Suppressor macrophage treated with lipopolysaccharide for 1 hour (primary cell): ENCODE data around the gene ISOC1.

Source experiments
- DNase-seq, 3 donors: peaks; one replicate each; pipeline ENCODE4 v3.0.0-alpha.2; 2020 to 2022

Gene ISOC1

DNA sequence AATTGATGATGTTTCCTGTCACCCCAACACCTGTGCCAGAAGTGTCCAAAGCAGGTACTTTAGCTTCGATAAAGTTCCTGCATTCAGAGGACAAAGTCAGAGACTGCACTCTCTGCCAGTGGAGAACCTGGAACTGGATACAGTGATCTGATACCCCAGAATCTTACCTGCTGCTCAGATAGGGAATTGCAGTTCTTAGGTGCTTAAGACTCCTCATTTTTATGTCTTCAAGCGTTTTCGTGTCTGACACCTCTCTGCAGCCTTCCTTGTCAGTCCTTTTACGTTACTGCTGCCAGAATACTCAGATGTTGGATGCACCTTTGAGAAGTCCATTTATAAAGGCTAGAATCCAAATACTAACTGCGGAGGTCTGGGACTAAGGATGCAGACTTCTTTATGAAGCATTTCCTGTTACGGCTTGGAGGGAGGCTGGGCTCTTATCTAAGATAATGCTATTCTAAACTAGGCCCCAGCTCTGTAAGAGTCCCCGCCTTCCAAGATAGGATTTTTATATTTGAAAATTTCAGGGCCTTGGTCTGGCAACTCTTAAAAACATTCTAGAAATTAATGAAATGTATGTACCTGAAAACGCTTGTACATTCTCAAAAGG, 1.9 kb downstream of the ISOC1 start:
- DNase-seq = no peak

DNA sequence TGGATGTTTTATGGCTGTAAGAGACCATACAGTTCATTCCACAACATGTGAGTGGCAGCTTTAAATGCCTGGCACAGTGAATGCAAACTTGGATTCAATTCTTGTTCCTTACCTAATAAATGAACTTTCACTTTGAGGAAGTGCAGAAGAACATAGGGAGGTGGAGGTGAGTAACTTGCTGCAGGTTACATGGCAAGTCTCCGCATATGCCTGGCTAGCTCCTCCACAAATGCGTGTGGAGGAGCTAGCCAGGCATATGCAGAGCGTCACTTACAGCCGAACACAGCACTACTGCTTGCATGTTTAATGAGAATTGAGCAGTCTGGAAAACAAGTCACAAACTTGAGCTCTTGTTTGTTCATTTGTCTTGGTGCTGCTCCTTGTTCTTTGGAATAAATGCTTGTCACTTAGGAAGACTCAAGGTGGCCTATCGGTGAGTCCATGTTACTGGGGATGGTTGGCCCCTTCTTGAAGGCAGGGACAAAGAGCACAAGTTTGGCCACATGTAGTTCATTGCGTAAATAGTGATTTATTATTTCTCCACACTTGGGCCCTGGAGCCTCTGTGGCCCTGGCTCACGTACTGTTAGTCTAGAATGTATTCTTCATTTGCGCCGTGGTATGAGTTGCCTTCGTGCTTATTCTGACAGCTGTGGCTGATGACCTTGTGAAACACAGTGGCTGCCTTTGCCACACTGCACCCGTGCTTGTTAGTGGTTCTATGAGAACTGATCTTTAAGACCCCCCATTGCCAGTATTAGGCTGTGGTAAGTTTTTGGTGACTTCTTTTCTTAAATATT, 3.1 kb downstream of the ISOC1 start:
- DNase-seq = no peak

DNA sequence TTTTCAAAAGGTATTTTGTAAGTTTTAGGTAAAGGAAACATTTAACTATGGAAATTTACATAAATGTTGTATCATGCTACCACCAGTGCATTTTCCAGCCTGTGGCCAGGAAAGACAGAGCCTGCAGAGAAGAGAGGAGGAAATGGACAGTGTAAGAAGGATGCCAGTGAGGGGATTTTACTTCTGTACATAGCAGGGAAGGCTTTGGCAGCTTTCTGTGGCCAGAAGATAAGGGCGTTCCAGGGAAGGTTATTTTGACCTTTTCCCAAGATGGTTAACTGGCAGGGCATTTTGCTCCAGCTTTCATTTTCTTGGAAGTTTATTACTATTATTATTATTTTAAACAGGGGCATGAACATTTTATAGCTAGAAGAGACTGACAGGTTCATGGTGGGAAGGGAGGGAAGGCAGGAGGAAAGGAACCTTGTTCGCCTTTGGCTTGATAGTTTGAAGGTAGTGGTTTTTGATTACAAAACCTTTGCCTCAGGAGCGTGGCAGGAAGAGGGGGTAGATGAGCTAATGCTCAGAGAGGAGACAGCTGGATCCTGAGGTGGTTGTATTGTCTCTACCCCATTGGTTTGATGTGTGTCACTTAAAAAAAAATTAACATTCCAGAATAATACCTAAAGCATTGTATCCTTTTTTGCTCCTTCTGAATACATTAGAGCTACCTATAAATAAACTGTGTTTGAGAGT, 4.1 kb downstream of the ISOC1 start:
- DNase-seq = no peak

DNA sequence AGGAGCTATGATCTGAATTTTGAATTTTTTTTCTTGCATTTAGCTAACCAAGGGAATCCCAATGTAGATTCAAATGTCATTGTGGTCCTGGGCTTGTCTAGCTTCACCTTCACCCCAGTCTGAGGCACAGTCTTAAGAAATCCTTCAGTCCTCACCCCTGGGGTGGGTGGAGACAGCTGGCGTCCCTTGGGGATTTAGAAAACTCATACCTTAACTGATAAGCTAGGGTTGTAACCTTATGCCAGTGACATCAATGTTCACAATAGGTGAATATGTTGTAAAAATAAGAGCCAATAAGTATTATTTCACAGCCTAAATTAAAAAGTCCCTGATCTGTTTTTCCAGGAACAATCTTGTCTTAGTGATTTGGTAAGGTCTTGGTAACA, 4.6 kb downstream of the ISOC1 start:
- no peak for DNase-seq

DNA sequence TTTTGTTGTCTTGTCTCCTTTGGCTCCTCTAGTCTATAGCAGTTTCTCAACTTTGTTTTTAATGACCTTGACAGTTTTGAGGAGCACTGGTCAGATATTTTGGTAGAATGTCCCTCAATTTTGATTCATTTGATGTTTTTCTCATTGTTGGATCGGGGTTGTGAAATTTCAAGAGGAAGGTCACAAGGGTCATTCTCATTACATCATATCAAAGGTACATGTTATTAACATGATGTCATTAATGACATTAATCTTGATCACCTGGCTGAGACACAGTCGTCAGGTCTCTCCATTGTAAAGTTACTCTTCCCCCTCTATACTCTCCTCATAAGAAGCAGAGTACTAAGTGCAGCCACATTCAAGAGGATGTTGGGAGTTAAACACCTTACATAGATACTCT, 7.2 kb downstream of the ISOC1 start:
- no peak for DNase-seq

DNA sequence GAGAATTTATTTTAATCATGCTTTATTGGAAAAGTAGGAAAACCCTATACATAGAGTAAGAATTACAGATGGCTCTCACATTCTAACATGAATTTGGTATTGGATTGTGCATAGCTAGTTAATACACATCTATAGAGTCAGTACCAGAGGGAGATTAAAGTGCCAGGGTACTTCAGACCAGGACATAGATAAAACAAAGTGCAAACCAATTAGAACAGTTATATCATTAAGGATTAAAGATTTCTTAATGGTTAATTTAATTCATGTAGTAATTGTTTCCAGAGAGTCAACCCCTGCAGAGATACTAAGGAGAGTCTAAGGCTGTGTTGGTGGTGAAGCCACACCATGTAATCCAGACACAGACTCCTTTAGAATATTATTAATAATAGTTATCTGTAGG, 8.8 kb downstream of the ISOC1 start:
- no peak for DNase-seq

DNA sequence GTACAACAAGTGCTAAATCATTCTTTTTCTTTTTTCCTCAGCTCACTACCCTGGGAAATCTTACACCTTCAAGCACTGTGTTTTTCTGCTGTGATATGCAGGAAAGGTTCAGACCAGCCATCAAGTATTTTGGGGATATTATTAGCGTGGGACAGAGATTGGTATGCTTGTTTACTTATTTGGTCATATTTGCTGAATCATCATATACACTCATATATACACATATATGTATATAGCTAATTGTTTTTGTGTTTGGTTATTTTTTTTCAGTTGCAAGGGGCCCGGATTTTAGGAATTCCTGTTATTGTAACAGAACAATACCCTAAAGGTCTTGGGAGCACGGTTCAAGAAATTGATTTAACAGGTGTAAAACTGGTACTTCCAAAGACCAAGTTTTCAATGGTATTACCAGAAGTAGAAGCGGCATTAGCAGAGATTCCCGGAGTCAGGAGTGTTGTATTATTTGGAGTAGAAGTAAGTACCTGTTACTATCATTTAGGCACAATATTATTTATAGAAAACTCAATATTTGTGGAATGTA, 10.4 kb downstream of the ISOC1 start:
- no peak for DNase-seq

DNA sequence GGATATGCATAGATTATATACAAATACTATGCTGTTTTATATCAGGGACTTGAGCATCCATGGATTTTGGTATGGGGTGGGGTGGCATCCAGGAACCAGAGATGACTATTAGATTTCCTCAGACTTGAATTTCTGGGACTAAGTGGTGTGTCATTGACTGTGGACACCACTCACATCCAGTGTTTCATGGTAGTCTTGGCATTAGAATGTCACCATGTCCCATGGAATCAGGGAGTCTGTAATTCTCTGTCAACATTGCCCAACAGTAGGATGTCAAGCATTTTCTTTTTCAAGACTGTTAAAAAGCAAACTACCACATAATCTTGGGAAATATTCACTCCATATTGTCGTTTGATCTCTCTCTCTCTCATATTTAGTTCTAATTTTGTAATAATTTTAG, 13.1 kb downstream of the ISOC1 start:
- no peak for DNase-seq

DNA sequence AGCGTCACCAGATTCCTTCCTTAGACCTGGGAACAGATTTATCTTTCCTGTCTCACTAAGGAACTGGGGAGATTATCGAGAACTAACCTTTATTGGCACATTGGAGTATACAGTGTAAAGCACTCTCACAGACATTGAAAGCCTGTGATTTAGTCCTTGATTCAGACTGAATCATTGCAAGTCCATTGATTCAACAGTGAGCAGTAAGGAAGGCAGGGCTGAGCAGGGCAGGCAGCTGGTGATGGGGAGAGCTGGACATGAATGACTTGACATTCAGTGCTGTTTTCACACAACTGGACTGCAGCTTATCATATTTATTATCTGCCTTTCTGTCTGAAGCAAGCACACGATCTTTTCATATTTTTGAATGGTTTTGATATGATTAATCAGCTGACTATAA, 16.2 kb downstream of the ISOC1 start:
- DNase-seq = no peak

DNA sequence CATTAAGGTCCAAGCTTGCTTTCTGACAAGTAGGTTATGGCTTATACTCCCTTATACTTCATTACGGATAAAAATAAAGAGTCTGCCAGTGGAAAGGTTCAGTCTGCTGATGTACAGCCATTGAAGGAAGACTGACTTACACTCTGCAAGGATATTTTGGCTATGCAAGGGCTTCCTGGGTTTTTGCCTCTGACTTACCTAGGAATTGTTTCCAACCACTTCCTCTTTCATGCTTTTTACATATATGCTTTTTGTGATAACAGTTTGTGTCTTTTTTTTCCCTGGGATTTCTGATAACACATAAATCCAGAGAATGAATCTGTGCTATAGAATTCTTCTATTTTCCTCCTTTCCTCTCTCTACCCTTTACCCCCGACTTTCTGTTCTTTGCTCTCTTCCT, 16.8 kb downstream of the ISOC1 start:
- no peak for DNase-seq

DNA sequence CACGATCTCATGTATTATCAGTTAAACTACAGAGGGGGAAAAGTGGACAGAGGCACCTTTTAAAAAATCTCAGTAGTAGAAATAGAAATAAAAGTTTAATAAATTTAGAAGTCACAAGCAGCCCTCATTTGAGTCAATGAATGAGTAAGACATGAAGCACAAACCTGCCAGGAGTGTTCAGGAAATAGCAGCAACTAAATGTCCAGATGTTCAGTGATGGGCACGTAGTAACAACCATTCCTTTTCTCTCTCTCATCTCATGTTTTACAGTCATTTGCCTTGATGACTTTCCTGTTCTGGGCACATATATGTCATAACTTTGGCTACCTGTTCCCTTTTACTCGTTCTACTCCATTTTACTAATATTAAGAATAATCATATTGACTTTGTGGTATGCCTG, 17.7 kb downstream of the ISOC1 start:
- DNase-seq = no peak

DNA sequence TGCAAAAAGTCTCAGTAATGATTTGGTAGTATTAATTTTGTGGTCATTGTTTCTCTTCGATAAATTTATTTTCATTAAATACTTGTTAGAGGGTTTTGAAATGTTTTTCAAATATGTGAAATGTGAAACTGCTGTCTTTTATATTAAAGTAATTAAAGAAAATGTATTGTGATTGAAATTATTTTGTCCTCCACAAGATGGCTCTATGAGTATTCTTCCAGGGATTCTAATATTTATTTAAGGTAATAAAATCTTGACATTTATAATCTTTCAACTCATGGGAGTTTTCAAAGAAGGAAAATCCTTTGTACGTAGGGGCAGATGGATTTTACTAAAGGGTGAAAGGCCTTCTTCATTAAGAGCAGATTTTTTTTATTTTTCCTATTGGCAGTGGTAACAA, 19.3 kb downstream of the ISOC1 start:
- DNase-seq = no peak

DNA sequence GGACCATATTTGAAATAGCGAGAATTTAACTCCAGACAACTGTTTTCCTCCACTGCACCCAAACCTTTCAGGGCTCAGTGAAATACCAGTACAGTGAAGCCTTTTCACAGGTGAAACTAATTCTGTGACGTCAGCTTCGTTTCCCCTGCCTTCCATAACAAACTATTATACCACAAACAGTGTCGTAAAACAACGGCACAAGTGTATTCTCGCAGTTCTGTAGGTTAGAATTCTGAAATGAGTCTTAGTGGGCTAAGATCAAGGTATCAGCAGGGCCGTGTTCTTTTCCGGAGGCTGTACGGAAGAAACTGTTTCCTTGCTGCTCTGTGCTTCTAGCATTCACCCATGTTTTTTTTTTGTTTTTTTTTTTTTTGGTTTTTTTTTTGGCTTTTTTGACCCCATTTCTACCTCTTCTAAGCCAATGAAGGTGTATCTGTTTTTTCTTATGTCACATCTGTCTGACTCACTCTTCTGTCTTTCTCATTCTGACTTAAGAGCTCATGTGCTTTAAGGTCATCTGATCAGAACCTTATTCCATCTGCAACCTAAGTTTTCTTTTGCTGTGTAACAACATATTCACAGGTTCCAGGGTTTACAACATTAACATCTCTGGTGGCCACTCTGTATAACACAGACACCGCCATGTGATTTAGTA, 20.1 kb downstream of the ISOC1 start:
- no peak for DNase-seq

DNA sequence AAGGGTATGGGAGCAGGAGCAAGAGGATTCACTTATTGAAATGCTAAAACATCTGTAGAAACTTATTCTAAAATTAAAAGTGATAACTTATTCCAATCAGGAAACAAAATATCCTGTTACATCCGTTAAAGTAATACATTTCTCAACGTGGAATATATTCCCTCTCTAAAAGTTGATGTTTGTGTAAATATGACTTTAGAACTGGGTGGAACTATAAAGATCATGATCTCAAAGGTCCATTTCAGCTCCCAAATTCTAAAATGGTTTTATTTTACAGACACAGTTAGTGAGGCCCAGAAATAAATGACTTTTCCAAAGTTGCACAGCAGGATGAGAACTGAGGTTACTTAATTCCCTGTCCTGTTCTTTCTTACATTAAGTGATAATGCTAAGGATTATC, 21.1 kb downstream of the ISOC1 start:
- no peak for DNase-seq

DNA sequence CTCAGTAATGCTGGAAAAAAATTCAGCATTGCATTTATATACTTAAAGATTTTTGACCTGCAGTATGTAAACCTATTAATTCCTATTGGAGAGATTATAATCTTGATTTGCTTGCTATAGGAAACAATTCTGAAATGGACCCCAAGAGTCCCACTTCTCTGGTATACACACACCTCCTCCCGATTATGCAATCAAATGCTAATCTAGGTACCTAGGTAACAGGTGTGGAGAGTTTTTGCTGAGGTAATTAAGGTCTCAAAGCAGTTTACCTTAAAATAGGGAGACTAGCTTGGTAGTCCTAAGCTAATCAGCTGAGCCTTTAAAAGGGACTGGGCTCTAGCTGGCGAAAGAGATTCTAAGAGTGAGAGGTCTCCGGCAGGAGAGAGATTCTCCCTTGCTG, 22.2 kb downstream of the ISOC1 start:
- DNase-seq = no peak

DNA sequence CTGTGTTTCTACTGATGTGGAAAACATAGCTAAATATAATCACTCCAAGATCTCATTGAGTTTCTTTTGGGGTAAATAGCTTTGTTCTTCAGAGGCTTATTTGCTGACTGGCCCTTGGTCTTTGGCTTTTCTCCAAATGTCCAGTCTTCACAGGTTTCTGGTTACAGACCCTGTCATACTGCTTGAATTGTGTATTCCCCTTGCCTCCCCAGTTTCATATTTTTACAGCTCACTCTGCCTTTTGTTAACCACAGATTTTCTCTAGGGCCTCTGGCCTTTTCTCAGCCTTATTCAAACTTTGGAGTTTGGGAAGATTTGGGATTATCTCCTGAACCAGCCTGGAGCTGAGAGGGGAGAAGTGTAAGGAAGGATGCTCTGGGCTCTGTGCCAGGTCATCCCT, 23.9 kb downstream of the ISOC1 start:
- no peak for DNase-seq

DNA sequence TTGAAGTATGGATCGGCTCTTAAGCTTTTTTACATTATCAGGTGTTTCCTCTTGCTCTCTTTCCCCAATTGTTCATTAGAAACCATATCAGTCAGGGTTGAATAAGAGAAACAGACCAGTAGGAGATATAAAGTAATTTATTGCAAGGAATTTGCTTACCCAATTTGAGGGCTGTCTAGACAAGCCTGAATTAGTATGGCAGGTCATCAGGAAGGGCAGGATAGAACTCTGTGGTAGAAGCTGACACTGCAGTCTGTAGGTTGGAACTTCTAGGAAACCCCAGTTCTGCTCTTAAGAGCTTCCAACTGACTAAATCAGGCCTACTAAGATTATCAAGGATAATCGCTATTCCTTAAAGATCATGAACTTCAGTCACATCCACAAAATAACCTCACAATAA, 24.3 kb downstream of the ISOC1 start:
- no peak for DNase-seq

DNA sequence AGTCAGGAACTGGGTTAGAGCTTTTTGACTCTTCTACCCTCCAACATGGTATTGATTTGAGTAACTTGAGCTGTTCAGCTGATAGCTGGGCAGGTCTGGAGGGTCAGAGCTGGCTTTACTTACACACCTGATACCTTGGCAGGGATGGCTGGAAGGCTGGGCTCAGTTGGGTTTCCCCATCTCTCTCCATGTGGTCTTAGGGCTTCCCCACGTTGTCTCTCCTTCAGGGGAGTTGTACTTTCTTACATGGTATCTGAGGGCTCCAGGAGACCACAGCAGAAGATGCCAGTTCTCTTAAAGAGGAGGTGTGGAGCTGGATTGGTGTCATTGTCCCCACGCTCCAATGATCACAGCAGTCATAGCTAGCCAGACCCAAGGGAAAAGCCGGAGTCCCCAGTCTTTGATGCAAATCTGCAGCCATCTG, 25.6 kb downstream of the ISOC1 start:
- DNase-seq = no peak

DNA sequence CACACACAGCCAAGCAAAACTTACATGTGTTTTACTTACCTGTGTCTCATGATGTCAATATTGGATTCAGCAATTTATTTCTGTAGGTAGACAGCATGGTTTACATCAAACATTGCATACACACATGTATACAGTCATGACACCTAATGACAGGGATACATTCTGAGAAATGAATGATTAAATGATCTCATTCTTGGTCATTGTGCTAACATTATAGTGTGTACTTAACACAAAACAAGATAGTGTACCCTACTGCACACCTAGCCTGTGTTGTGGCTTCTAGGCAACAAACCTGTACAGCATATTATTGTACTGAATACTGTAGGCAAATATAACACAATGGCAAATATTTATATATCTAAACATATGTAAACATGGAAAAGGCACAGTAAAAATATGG, 28.0 kb downstream of the ISOC1 start:
- no peak for DNase-seq

DNA sequence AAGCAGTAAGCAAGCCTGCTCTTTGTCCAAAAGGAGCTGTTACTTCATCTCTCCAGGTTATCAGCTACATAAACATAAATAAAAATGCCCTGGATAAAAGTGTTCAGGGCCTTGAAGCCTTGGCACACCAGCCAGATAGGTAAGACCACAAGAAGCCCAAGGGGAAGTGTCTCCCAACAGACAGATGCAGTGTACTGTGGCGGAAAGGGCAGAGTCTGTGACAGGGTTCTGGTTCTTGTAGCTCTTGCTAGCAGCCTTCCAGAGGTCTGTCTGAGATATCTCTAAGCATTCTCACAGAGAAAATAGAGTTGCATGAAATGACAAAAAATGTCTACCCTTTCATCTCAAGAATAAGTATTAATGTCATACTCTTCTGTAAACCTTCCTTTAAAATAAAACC, 30.1 kb downstream of the ISOC1 start:
- peak in 1 of 3 donors; percentile 11 for DNase-seq

DNA sequence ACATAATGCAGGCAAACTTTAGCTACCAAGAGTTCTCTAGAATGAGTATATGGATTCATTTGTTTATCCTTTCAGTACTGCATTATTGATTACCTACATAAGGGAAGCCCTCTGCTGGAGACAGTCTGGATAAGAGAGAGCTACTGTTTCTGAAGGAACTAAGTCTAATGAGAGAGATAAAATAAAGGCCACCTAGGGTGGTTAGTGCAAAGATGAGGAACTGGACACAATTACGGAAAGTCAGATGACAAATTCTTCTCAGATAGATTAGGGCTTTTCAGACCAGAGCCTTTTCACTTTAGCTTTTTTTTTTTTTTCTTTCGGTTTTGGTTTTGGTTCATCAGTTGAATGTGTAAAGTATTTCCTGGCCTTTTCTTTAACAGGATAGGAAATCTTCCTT, 31.3 kb downstream of the ISOC1 start:
- DNase-seq = peak; percentile 41 to 74 (median 46)

DNA sequence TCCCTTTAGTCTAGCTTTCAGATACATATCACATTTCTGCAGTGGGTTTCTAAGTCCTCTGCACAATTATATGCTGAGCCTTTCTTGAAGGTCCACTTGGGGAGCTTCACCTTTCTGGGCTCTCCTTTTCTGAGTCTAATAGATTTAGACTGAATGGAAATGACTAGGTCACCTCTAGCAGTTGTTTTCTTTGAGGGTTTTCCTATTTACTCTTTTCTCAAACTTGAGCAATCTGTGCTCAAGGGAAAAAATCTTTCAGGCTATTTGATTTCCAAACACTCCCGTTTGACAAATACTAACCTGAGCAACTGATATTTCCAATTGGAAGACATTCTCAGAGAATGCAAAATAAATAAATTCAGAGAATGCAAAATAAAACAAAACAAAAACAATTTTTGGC, 39.0 kb downstream of the ISOC1 start:
- no peak for DNase-seq

DNA sequence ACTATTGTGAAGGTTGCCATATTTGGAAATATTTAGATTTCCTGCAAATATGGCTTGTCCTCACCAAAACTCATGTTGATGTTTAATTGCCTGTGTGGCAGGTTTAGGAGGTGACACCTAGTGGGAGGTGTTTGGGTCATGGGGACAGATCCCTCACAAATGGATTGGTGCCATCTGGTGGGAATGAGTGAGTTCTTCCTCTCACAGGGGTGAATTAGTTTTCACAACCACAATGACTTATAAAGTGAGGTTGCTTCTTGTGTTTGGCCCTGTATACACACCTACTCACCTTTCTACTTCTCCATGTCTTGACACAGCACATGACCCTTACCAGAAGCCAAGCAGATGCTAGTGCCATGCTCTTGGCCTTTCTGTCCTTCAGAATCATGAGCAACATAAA, 41.1 kb downstream of the ISOC1 start:
- DNase-seq = peak in 2 of 3 donors; percentile 7 to 11

DNA sequence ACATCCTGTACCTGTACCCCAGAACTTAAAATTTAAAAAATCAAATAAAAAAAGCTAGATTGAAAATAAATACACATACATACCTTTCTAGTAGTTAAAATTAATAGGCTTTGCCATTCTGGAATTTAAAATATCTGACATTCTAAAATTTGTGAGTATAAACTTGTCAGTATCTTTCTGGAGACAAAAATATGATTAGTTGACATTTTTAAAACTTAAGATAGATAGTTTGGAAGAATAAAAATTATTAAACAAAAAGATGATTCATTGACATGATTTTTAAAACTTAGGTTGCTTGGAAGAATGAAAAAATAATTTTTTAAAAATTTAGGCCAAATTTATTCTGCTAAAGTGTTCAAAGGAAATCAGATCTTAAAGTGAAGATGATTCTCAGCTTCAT, 43.1 kb downstream of the ISOC1 start:
- DNase-seq = no peak
